ENCODE results near the gene OR52A1.
A peak's percentile ranks its signal among the peaks of the same experiment; 100 is the strongest.

The OR52A1 gene

GRCh38 chr11:5123802-5124521 lies 30.6 kb downstream of the OR52A1 start:
- peak; percentile 53 for DNase-seq (ENCODE audit: low read depth, low spot score)
- Histone ChIP-seq H3K36me3 (ENCODE audit: insufficient read depth, low read length) (no peaks in the 10 kb centered on the region), H3K27ac (no peak overlapping the region), H3K9ac (ENCODE audit: insufficient read length) (no peak overlapping the region), H3K4me3 (no peak overlapping the region), H3K9me3 (ENCODE audit: low read depth, low read length) (no peaks in the 10 kb centered on the region)
- TF ChIP-seq EZH2 (IDR thresholded peaks at IDR 0.05) (no peak), POLR2AphosphoS5 (IDR thresholded peaks at IDR 0.05; ENCODE audit: borderline replicate concordance, low read depth, low read length) (no peak), FOXP2 (optimal IDR thresholded peaks at IDR 0.05; ENCODE audit: control extremely low read depth, extremely low read length, insufficient read depth) (no peak)

GRCh38 chr11:5118893-5119292 lies 35.7 kb downstream of the OR52A1 start:
- TF ChIP-seq FOXP2 (optimal IDR thresholded peaks at IDR 0.05; ENCODE audit: control extremely low read depth, extremely low read length, insufficient read depth) (no peak), EZH2 (IDR thresholded peaks at IDR 0.05) (no peak), POLR2AphosphoS5 (IDR thresholded peaks at IDR 0.05; ENCODE audit: borderline replicate concordance, low read depth, low read length) (no peak)
- Histone ChIP-seq H3K27ac (no peak overlapping the region), H3K9ac (ENCODE audit: insufficient read length) (no peak overlapping the region), H3K9me3 (ENCODE audit: low read depth, low read length) (no peaks in the 10 kb centered on the region), H3K4me3 (no peak overlapping the region), H3K36me3 (ENCODE audit: insufficient read depth, low read length) (no peaks in the 10 kb centered on the region)
- no peak for DNase-seq (ENCODE audit: low read depth, low spot score)

- Histone ChIP-seq H3K36me3 (ENCODE audit: insufficient read depth, low read length) (no peaks in the 10 kb centered on the region), H3K27ac (no peak overlapping the region), H3K9ac (ENCODE audit: insufficient read length) (no peak overlapping the region), H3K4me3 (no peak overlapping the region), H3K9me3 (ENCODE audit: low read depth, low read length) (no peaks in the 10 kb centered on the region)
- no peak for DNase-seq (ENCODE audit: low read depth, low spot score)
- no peak for TF ChIP-seq FOXP2 (optimal IDR thresholded peaks at IDR 0.05; ENCODE audit: control extremely low read depth, extremely low read length, insufficient read depth)
- TF ChIP-seq POLR2AphosphoS5 (IDR thresholded peaks at IDR 0.05; ENCODE audit: borderline replicate concordance, low read depth, low read length): no peak
- no peak for TF ChIP-seq EZH2 (IDR thresholded peaks at IDR 0.05)
Measured at GRCh38 chr11:5117588-5117987, 37.0 kb downstream of the OR52A1 start.

DNA sequence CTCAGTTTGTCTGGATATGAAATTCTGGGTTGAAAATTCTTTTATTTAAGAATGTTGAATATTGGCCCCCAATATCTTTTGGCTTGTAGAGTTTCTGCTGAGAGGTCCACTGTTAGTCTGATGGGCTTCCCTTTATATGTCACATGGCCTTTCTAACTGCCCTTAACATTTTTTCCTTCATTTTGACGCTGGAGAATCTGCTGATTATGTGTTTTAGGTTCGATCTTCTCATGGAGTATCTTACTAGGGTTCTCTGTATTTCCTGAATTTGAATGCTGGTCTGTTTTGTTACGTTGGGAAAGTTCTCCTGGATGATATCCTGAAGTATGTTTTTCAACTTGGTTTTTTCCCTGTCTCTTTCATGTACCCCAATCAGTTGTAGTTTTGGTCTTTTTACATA lies 39.2 kb downstream of the OR52A1 start:
- H3K4me3 ChIP-seq: no peak overlapping the region
- H3K36me3 ChIP-seq (ENCODE audit: insufficient read depth, low read length): no peaks in the 10 kb centered on the region
- TF ChIP-seq EZH2 (IDR thresholded peaks at IDR 0.05) (no peak), FOXP2 (optimal IDR thresholded peaks at IDR 0.05; ENCODE audit: control extremely low read depth, extremely low read length, insufficient read depth) (no peak)

GRCh38 chr11:5107285-5107684 lies 47.3 kb downstream of the OR52A1 start:
- Histone ChIP-seq H3K9ac (ENCODE audit: insufficient read length) (no peak overlapping the region), H3K9me3 (ENCODE audit: low read depth, low read length) (no peaks in the 10 kb centered on the region), H3K4me3 (no peak overlapping the region), H3K36me3 (ENCODE audit: insufficient read depth, low read length) (no peaks in the 10 kb centered on the region), H3K27ac (no peak overlapping the region)
- no peak for TF ChIP-seq FOXP2 (optimal IDR thresholded peaks at IDR 0.05; ENCODE audit: control extremely low read depth, extremely low read length, insufficient read depth)
- DNase-seq (ENCODE audit: low read depth, low spot score): no peak

More for the DNA sequence above, 39.2 kb downstream of the OR52A1 start:
- H3K9me3 ChIP-seq (ENCODE audit: low read depth, low read length): no peaks in the 10 kb centered on the region
- no peak for DNase-seq (ENCODE audit: low read depth, low spot score)
- H3K9ac ChIP-seq (ENCODE audit: insufficient read length): no peak overlapping the region
- H3K27ac ChIP-seq: no peak overlapping the region

GRCh38 chr11:5103066-5103465 lies 51.5 kb downstream of the OR52A1 start:
- TF ChIP-seq FOXP2 (optimal IDR thresholded peaks at IDR 0.05; ENCODE audit: control extremely low read depth, extremely low read length, insufficient read depth) (no peak), EZH2 (IDR thresholded peaks at IDR 0.05) (no peak), POLR2AphosphoS5 (IDR thresholded peaks at IDR 0.05; ENCODE audit: borderline replicate concordance, low read depth, low read length) (no peak)
- no peaks in the 10 kb centered on the region for H3K9me3 ChIP-seq (ENCODE audit: low read depth, low read length)

GRCh38 chr11:5102246-5102645 lies 52.3 kb downstream of the OR52A1 start:
- no peaks in the 10 kb centered on the region for H3K36me3 ChIP-seq (ENCODE audit: insufficient read depth, low read length)
- TF ChIP-seq EZH2 (IDR thresholded peaks at IDR 0.05): no peak
- TF ChIP-seq FOXP2 (optimal IDR thresholded peaks at IDR 0.05; ENCODE audit: control extremely low read depth, extremely low read length, insufficient read depth): no peak
- TF ChIP-seq POLR2AphosphoS5 (IDR thresholded peaks at IDR 0.05; ENCODE audit: borderline replicate concordance, low read depth, low read length): no peak

More at GRCh38 chr11:5103066-5103465, 51.5 kb downstream of the OR52A1 start:
- H3K27ac ChIP-seq: no peak overlapping the region
- H3K36me3 ChIP-seq (ENCODE audit: insufficient read depth, low read length): no peaks in the 10 kb centered on the region
- no peak overlapping the region for H3K9ac ChIP-seq (ENCODE audit: insufficient read length)
- no peak overlapping the region for H3K4me3 ChIP-seq
- DNase-seq (ENCODE audit: low read depth, low spot score): no peak

GRCh38 chr11:5096011-5096410 lies 58.5 kb downstream of the OR52A1 start:
- H3K27ac ChIP-seq: no peak overlapping the region
- no peak overlapping the region for H3K4me3 ChIP-seq
- DNase-seq (ENCODE audit: low read depth, low spot score): no peak
- no peak overlapping the region for H3K9ac ChIP-seq (ENCODE audit: insufficient read length)
- H3K9me3 ChIP-seq (ENCODE audit: low read depth, low read length): no peaks in the 10 kb centered on the region
- TF ChIP-seq POLR2AphosphoS5 (IDR thresholded peaks at IDR 0.05; ENCODE audit: borderline replicate concordance, low read depth, low read length) (no peak), EZH2 (IDR thresholded peaks at IDR 0.05) (no peak), FOXP2 (optimal IDR thresholded peaks at IDR 0.05; ENCODE audit: control extremely low read depth, extremely low read length, insufficient read depth) (no peak)
- no peaks in the 10 kb centered on the region for H3K36me3 ChIP-seq (ENCODE audit: insufficient read depth, low read length)

More at GRCh38 chr11:5102246-5102645, 52.3 kb downstream of the OR52A1 start:
- no peaks in the 10 kb centered on the region for H3K9me3 ChIP-seq (ENCODE audit: low read depth, low read length)
- no peak overlapping the region for H3K27ac ChIP-seq
- H3K4me3 ChIP-seq: no peak overlapping the region
- no peak overlapping the region for H3K9ac ChIP-seq (ENCODE audit: insufficient read length)
- no peak for DNase-seq (ENCODE audit: low read depth, low spot score)

All from SK-N-MC (cell line).